ENCODE results near the gene STUM.

DNA sequence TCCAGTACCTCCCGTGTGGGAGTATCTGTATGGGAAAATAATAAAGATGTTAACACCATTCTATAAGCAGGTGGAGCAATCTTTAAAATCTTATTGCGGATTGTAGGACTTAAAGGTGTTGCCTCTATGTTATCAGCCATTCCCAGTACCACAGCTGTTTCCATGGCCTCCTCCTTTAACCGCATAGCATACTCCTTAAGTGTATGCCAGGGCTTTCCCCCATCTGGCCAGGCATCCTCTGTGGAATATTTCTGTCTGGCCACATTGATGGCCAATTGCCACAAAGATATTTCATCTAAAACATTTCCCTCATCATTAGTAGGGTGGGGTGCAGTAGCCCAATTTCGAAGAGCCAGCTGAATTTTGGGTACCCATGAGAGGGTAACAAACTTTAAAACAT lies 7.3 kb upstream of the STUM start:
- no peak for TF ChIP-seq POLR2AphosphoS5 (IDR thresholded peaks at IDR 0.05)
- TF ChIP-seq, protein P1, sequence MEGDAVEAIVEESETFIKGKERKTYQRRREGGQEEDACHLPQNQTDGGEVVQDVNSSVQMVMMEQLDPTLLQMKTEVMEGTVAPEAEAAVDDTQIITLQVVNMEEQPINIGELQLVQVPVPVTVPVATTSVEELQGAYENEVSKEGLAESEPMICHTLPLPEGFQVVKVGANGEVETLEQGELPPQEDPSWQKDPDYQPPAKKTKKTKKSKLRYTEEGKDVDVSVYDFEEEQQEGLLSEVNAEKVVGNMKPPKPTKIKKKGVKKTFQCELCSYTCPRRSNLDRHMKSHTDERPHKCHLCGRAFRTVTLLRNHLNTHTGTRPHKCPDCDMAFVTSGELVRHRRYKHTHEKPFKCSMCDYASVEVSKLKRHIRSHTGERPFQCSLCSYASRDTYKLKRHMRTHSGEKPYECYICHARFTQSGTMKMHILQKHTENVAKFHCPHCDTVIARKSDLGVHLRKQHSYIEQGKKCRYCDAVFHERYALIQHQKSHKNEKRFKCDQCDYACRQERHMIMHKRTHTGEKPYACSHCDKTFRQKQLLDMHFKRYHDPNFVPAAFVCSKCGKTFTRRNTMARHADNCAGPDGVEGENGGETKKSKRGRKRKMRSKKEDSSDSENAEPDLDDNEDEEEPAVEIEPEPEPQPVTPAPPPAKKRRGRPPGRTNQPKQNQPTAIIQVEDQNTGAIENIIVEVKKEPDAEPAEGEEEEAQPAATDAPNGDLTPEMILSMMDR (IDR thresholded peaks at IDR 0.05), result no peak
- no peak for TF ChIP-seq POLR2A (IDR thresholded peaks at IDR 0.05)
